Hippocampal formation (tissue), 2 donors: ENCODE results near the gene FUT4.
"Not testable (repeated sequence)": the region's sequence is repeated elsewhere in the genome, so short reads cannot be mapped to it uniquely, and the experiment has no call there.

Experiments used
- DNase-seq, 2 donors: peaks; one replicate each; lab custom pipeline; 2025; lab: John Stamatoyannopoulos, UW

The FUT4 gene

DNA sequence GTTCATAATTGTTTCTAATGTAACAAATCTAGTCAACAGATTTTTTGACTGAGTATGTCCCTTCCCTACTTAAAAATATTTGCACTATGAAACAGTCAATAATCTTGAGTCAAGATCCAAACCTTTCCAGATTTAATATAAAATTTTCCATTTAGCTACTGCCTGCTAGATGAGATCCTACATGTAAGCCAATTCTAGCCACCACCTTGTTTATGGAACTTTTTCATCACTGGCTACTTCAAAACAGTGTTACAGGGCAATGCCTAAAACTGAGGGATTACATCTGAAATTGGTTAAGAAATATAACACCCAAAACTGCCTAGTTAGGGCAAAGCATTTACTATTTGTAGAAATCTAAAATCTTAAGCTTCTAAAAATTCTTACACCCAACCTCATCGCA, 10.5 kb upstream of the FUT4 start:
- DNase-seq: no peak

DNA sequence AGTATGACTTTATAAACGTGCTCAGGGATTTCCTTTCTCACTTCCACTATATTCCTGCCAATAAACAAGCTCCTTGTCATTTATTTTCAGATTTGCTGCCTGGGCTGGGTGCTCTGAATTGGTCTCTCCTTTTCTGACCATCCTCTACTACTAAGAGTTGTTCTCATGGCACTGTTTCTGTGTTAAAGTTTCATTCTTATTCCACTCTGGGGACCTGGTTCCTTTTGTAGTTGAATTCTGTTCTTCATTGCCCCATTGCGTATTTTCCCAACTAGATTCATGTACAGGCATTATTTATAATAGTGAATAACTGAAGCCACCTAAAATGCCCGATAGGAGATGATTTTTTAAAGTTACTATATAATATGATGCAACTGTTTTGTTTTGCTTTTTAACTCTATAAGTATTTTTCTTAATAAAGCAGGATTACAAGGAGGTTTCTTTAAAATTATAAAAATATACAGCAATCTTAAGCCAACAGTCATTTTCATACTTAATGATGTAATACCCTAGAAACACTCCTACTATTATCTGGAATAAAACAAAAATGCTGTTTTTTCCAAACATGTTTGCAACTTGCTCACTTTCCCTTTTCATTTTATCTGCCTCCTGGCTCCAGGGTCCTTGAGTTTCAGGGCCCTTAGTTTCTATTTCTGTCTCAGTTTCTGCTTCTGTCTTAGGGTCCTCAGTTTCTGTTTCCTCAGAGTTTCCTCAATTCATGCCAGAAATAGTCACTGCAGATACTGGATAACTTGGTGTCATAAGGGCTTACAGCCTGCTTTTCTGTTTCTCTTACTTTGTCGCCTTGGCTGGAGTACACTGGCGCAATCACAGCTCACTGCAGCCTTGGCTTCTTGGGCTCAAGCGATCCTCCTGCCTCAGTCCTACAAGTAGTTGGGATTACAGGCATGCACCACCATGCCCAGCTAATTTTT, 9.8 kb upstream of the FUT4 start:
- no peak for DNase-seq

DNA sequence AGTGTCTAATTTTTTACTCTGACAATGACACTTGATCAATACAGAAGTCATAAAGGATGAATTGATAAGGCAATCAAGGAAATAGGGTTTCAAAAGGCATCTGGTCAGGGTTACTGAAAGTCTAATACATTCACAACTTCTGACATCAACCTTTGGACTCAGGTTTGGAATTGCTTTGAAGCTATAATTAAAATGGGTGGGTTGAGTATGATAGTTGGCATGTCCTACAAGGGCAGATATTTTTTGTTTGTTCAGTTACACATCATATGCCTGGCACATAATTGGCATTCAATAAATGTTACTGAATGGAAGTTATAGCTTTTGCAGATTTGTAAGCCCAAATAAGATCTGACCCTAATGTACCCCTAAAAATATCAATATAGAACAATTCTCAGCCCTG, 7.3 kb upstream of the FUT4 start:
- DNase-seq: no peak

- no peak for DNase-seq
These were observed 6.6 kb upstream of the FUT4 start for GRCh38 chr11:94537031-94537600.

- DNase-seq: no peak
These were observed 4.3 kb upstream of the FUT4 start for GRCh38 chr11:94539420-94539819.

DNA sequence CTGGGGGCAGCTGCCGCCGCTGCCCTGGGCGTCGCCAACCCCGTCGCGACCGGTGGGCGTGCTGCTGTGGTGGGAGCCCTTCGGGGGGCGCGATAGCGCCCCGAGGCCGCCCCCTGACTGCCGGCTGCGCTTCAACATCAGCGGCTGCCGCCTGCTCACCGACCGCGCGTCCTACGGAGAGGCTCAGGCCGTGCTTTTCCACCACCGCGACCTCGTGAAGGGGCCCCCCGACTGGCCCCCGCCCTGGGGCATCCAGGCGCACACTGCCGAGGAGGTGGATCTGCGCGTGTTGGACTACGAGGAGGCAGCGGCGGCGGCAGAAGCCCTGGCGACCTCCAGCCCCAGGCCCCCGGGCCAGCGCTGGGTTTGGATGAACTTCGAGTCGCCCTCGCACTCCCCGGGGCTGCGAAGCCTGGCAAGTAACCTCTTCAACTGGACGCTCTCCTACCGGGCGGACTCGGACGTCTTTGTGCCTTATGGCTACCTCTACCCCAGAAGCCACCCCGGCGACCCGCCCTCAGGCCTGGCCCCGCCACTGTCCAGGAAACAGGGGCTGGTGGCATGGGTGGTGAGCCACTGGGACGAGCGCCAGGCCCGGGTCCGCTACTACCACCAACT, 1.0 kb downstream of the FUT4 start:
- DNase-seq: no peak

DNA sequence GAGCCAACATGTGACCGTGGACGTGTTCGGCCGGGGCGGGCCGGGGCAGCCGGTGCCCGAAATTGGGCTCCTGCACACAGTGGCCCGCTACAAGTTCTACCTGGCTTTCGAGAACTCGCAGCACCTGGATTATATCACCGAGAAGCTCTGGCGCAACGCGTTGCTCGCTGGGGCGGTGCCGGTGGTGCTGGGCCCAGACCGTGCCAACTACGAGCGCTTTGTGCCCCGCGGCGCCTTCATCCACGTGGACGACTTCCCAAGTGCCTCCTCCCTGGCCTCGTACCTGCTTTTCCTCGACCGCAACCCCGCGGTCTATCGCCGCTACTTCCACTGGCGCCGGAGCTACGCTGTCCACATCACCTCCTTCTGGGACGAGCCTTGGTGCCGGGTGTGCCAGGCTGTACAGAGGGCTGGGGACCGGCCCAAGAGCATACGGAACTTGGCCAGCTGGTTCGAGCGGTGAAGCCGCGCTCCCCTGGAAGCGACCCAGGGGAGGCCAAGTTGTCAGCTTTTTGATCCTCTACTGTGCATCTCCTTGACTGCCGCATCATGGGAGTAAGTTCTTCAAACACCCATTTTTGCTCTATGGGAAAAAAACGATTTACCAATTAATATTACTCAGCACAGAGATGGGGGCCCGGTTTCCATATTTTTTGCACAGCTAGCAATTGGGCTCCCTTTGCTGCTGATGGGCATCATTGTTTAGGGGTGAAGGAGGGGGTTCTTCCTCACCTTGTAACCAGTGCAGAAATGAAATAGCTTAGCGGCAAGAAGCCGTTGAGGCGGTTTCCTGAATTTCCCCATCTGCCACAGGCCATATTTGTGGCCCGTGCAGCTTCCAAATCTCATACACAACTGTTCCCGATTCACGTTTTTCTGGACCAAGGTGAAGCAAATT, 1.8 kb downstream of the FUT4 start:
- no peak for DNase-seq

DNA sequence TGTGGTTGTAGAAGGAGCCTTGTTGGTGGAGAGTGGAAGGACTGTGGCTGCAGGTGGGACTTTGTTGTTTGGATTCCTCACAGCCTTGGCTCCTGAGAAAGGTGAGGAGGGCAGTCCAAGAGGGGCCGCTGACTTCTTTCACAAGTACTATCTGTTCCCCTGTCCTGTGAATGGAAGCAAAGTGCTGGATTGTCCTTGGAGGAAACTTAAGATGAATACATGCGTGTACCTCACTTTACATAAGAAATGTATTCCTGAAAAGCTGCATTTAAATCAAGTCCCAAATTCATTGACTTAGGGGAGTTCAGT, 2.4 kb downstream of the FUT4 start:
- DNase-seq: no peak

DNA sequence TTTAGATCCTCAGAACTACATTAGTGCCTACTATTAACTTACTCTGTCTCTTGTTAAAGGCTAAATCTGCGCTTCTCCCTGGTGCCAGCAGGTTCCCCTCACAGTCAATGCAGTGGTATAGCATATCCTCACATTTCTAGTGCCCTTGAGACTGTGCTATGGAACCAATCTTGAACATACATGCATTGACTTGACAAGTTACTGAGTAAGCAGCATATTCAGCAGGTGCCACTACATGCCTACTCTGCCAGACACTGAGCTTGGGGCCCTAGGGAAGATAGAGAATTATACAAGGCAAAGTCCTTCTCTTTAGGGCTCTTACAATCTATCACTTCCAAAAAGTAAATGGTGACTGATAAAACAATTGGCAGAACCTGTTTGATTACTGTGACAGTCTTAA, 3.2 kb downstream of the FUT4 start:
- DNase-seq: no peak

- no peak for DNase-seq
These were observed 5.4 kb downstream of the FUT4 start for GRCh38 chr11:94549146-94549545.

DNA sequence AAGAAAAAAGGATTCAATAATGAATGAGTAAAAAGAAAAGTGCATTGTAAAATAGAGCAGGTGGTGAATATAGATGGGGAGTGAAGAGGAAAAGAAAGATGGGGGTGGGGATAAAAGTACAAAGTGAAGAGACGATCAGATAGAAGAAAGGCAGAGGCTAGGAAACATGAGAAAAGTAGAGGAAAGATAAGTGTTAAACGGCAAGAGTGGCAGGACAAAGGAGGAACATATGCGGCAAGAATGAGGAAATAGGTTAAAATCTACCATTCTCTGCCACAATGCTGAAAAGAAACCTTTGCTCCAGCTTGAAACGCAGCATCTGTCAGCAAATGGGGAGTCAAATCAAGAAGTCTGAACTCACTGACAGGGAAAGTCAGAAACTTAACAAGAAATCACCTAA, 6.8 kb downstream of the FUT4 start:
- DNase-seq: no peak

DNA sequence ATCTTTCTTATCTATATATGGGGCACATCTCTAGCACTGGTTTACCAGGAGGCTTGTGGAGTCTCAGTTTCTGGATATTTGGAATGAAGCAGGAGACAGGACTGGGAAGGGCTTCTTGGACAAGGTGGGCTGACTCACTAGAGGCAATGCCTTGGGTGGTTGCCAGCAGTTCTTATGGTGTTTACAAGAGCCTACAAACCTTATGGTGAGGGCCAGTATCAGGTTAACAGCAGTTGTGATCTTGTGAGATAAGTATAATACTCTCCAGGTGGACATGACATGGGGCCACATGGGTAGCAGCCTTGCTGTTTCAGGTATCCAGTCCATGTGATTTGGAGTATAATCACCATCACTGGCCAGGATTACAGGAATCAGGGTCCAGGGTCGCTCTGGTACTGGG, 10.2 kb downstream of the FUT4 start:
- DNase-seq: no peak

DNA sequence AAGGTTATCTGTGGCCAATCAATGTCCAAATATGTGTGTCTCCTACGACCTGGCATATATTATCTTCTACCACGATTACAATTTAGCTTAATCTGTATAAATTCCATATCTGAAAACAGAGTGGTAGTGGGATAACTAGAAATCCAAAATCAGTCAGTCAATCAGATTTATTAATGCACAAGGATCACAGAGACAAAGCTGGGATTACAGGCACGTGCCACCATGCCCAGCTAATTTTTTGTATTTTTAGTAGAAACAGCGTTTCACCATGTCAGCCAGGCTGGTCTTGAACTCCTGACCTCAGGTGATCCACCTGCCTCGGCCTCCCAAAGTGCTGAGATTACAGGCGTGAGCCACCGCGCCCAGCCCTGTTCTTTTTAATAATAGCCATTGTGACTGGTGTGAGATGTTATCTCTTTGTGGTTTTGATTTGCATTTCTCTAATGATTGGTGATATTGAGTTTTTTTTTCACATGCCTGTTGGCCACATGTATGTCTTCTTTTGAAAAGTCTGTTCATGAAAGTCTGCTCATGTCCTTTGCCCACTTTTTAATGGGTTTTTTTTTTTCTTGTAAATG, 12.1 kb downstream of the FUT4 start:
- DNase-seq: not testable (repeated sequence)

DNA sequence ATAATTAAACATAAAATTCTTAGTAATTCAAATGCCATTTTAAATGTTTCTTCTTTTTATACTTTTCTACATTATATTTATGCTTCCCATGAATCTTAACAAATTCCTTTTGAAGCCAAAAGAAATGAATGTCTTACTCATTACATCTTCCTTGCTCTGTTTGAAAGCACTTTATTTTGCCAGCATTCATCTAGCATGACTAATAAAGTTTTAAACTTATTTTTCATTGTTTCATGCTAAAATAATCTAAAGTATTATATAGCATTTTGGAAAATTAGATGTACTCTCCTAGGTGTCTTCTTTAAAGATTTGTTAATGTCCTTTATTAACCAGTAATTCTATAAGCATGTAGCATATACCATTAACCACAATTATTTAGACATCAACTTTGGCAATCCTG, 13.7 kb downstream of the FUT4 start:
- DNase-seq: no peak

GRCh38 chr11:94557992-94558391, 14.3 kb downstream of the FUT4 start:
- no peak for DNase-seq

DNA sequence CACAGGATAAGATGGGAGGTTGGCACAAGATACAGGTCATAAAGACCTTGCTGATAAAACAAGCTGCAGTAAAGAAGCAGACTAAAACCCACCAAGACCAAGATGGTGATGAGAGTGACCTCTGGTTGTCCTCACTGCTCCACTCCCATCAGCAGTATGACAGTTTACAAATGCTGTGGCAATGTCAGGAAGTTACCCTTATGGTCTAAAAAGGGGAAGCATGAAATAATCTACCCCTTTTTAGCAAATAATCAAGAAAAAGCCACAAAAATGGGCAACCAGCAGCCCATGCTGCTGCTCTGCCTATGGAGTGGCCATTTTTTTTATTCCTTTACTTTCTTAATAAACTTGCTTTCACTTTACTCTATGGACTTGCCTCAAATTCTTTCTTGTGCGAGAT, 14.7 kb downstream of the FUT4 start:
- no peak for DNase-seq

DNA sequence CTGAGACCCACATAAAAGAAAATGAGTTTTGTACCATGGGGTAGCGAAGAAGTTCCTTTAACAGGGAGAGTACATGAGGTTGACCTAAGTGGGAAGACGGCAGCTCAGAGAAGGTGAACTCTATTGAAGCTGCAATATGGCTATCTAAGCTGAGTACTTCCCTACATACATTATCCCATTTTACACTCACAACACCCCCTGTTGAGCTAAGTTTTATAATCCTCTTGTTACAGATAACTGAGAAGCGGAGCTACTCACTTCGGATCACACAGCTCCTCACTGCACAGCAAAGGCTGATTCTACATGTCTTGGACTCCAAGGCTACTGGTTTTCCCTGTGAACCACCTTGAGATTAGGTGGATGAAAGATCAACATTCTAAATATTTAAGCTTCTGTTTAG, 15.2 kb downstream of the FUT4 start:
- no peak for DNase-seq

- DNase-seq: no peak
These were observed 15.6 kb downstream of the FUT4 start for GRCh38 chr11:94559361-94559760.

GRCh38 chr11:94560834-94561233, 17.1 kb downstream of the FUT4 start:
- no peak for DNase-seq

DNA sequence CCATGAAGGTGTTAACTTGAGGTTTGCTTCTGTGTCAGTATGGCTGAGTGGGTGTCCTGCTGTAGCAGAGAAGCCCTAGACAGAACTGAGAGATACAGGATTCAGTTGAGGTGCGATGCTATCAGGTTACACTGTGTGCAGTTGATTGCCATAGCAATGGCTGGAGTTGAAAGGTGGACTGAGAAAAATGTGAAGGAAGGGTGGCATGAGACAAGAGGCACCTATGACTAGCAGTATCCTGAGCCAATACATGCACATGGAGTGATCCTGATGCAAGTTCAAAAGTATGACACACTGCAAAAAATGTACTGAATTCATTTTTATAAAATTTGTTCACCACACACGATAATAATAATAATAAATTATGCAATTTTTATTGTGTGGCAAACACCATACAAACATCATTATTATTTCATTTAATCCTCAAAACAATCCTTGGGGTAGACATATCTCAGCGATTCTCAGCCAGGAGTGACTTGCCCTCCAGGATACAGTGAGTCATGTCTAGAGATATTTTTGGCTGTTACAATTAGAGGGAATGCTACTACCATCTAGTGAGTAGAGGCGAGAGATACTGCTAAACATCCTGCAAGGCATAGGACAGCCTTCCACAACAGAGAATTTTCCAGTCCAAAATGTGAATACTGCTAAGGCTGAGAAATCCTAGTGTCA, 19.6 kb downstream of the FUT4 start:
- DNase-seq: no peak

DNA sequence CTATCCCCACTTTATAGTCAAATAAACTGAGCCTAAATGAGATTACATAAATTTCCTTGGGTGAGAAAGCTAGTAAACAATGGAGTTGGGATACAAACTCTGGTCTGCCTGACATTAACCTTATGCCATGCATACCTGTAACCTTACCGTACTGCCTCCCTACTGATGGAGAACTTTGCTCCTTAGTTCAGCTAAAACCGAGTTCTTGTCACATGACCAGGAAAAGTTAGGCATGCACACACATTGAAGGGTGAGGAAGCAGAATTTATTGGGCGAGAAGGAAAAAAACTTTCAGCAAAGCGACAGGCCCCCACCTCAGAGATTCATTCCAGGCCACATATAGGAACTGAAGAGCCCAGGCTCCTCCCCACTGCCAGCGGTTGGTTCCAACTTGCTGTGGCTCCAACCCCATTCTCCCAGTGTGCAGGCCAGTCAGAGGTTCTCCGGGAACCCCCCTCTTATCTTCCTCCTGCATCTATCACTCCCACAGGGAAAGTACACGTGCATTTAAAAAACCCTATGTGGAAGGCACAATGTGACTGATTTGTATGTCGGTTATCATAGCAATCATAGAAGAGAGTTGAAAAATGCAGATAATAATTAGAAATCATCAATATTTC, 20.2 kb downstream of the FUT4 start:
- no peak for DNase-seq
